DMS 273 (cell line): Measurements from ENCODE around the gene SLC2A9.
A peak's percentile ranks its signal among the peaks of the same experiment; 100 is the strongest.

Experiments
- DNase-seq: peaks from one replicate; lab custom pipeline; 2025; ENCODE audit not compliant: unreplicated experiment; lab: John Stamatoyannopoulos, UW

The SLC2A9 gene

DNA sequence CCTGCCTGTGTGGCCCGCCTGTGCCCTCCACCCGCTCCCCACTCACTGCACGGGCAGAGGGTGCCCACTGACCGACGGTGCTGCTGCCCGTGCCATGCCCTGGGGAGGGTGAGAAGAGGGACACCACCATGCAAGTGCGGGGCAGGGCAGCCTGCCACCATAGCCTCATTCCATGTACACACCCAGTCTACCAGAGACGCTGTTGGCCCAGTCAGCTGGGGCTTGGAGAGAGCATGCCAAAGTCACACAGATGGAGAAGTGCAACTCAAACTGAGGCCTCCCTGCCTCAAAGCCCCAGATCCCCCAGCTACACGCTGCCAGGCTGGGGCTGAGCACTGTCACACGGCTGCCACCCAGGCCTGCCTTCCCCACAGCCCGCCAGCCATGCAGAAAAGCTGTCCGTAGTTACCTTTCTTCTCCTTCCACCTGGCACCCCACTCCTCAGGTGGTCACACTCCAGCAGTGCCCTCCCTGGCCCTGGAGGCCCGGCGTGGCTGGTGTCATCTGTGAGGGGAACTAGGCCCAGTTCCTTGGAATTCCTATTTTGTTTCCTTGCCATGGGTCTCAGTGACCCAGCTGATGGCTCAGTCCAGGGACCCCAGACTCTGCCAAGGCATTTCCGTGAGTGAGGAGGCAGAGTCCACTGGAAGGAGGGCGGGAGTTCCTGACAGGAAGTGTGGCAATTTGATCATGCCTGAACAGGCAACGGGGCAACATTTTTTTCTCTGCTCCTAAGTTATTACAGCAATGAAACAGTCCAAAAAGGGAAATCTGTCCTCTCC, at the start of gene SLC2A9:
SLC2A9 (minus strand) TSS at position 627 of the 782 bp plus-strand sequence; CDS start at position 559, 68 bp downstream.
- no peak for DNase-seq

DNA sequence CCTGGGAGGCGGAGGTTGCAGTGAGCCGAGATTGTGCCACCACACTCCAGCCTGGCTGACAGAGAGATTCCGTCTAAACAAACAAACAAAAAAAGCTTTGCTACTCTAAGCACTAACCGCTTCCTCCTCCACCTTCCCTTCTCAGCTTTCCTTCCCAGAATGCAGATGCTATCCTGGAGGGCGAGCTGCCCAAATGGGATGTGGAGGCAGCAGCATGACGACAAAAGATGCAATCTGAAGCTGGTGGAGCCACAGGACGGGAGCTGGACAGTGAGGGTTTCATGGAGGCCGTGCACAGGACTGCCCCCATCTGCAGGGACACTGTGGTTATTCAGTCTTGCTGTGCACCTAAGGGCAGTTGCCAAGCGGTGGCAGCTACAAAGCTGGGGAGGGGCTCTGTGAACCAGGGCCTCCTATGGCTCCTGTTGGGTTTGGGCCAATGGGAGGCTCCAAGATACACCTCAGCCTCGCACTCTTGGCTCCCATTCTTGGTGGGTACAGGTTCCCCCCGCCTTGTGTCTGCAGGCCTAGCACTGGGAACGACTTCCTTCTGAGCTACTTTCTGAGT, 47.9 kb upstream of the SLC2A9 start:
- no peak for DNase-seq

- no peak for DNase-seq
Measured at GRCh38 chr4:10066670-10067651, 45.7 kb upstream of the SLC2A9 start.

GRCh38 chr4:10066206-10066605, 44.9 kb upstream of the SLC2A9 start:
- DNase-seq = no peak

DNA sequence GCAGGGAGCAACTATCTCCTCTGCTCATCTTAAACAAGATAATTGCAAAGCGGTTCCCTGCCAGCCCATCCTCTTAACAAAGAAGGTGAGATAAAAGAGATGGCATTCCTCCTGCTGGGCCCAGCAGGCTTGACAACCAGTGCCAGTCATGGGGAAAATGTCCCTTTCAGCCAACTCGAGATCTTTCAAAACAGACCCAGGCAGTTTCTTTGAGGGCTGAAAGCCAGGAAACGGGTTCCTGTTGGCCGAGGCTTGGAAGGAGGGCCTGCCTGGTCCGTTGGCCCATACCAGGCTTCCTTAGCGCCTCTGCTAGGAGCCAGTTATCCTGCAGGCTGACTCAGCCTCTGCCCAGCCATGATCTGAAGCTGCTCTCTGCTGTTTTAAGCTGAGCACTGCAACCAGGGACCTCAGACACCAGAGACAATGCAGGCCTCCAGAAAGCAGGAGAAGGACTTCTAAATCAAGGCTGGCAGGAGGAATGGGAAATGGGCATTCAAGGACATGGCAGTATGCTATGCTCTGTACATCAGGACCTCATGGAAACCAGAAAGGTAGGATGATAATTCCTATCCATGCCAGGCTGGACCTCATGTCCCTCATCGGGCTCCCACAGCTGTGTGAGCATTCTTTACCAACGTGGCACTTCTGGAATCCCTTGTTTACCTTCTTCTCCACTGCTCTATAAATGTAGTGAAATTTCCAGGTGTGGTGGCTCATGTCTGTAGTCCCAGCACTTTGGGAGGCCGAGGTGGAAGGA, 42.4 kb upstream of the SLC2A9 start:
- peak; percentile 48 for DNase-seq

DNA sequence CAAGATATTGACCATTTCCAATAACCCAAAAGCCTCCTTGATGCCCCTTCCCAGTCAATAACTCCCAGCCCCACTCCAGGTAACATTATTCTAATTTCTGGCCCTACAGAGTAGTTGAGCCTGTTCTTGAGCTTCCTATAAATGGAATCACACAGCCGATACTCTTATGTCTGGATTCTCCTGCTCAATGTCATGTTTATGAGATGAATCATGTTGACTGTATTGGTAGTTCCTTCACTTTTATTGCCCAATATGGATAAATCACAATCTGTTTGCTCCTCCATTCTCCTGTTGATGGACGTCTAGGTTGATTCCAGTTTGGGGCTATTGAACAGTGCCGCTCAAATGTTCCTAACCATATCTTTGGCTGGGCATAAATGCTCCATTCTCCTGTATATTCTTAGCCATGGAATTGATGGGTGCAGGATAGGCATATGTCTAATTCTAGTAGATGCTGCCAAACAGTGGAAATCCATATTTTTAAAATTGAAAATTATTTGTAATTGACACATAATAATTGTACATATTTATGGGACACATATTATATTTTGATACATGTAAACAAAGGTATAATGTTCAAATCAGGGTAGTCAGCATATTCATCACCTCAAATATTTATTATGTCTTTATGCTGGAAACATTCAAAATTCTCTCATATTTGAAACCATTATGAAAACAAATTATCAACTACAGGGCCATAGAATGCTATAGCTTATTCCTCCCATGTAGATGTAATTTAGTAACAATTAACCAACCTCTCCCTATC, 40.5 kb upstream of the SLC2A9 start:
- no peak for DNase-seq

GRCh38 chr4:10058371-10058770, 37.1 kb upstream of the SLC2A9 start:
- no peak for DNase-seq

GRCh38 chr4:10057023-10057395, 35.7 kb upstream of the SLC2A9 start:
- no peak for DNase-seq

DNA sequence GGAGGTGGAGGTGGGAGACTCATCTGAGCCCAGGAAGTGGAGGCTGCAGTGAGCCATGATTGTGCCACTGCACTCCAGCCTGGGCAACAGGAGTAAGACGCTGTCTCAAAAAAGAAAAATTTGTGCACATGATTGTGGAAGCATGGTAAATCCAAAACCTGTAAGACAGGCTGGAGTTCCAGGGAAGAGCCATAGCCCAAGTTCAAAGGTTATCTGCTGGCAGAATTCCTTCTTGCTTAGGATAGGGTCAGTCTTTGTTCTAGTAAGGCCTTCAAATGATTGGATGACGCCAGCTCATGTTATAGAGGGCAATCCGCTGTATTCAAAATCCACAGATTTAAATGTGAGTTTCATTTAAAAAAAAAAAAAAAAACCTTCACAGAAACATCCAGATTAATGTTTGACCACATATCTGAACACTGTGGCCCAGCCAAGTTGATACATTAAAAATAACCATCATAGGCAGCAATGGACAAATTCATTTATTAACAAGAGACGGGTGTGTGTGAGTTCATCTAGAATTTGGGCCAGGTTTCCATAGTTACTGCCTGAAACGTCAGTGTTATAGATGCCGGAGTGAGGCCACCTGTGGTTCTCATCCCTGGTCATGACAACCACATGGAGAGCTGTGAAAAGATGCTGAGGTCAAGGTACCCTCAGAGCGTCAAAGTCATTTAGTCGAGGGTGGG, 35.2 kb upstream of the SLC2A9 start:
- no peak for DNase-seq

- no peak for DNase-seq
Measured at GRCh38 chr4:10055871-10056270, 34.6 kb upstream of the SLC2A9 start.

- no peak for DNase-seq
Measured at GRCh38 chr4:10054571-10055041, 33.3 kb upstream of the SLC2A9 start.

DNA sequence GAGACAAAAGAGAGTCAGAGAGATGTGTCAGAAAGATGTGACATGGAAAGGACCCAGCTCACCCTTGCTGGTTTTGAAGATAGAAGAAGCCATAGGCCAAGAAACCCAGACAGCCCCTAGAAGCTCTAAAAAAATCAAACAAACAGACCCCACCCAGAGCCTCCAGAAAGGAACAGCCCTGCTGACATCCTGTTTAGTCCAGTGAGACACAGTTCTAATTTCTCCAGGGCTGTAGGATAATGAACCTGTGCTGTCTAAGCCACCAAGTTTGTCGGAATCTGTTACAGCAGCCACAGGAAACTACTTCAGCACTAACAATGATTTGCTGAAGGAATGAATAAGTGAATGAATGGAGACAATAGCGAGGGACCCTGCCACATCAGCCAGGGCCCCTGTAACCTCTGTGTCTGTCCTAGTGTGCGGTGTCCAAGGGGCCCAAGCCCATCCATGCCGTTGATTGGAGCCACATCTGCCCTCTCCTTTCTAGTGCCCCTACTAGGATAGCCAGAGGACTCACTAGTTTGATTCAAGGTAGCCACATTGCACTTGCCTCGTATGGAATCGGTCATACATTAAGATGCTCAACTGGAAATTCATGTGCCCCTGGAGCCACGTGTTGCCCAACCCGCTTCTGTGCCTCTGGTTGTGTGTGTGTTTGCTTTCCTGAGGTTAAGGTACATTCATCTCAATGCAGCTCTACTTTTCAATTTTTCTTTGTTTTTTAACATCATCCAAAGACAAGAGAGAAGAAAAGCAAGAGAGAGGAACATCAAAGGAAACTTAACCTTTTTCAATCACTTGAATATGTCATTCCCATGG, 32.5 kb upstream of the SLC2A9 start:
- DNase-seq = no peak

DNA sequence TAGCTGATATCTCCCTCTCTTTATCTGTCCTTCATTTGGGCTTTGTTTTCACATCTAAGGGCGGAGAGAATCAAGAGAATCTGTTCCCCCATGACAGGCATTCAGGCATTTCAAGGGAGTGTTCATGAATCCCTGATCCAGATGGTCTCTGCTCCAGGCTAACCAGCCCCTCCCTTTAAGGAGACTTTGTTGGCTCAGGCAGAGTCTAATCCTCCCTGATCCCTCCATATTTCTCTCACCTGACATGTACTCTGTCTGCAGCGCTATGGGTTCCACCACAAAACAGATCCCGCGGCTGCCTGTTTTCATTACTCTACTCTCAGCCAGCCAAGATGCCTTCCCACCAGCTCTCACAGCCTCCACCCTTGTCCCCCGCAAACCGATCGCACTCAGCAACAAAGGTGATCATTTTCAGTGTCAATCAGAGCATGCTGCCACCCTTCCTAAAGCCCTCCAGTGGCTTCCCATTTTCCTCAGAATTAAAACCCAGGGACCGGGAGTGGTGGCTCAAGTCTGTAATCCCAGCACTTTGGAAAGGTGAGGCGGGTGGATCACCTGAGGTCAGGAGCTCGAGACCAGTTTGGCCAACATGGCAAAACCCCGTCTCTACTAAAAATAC, 30.3 kb upstream of the SLC2A9 start:
- peak; percentile 6 for DNase-seq

GRCh38 chr4:10050721-10051120, 29.4 kb upstream of the SLC2A9 start:
- DNase-seq = no peak

DNA sequence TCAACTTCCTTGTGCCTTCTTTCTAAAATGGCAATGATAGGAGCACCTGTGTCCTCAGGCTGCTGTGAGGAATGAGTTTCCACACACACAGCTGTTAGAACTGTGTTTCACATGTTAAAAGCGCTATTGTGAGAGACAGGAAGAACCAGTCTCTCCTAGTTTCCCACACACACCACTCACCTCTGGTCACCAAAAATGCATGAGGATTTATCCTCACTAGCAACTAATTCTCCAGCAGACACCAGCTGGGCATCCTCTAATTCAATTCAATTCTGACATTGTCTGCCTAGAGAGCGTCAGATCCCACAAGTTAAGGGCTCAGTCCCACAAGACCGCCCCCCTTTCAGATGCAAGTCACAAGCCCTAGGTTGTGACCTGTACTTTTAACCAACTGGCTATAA, 29.0 kb upstream of the SLC2A9 start:
- no peak for DNase-seq

GRCh38 chr4:10048941-10049697, 27.8 kb upstream of the SLC2A9 start:
- no peak for DNase-seq

- DNase-seq = no peak
Measured at GRCh38 chr4:10047967-10048366, 26.7 kb upstream of the SLC2A9 start.
